ENCODE results near the gene EIF4ENIF1. TPM values are rescaled to one million over a fixed set of nuclear protein-coding genes. Genes with fewer than 3 reads are reported as not detected.

Gene EIF4ENIF1
- 10 to 100 TPM; 12.7 to 33.8 (median 22.5) TPM for total RNA-seq

DNA sequence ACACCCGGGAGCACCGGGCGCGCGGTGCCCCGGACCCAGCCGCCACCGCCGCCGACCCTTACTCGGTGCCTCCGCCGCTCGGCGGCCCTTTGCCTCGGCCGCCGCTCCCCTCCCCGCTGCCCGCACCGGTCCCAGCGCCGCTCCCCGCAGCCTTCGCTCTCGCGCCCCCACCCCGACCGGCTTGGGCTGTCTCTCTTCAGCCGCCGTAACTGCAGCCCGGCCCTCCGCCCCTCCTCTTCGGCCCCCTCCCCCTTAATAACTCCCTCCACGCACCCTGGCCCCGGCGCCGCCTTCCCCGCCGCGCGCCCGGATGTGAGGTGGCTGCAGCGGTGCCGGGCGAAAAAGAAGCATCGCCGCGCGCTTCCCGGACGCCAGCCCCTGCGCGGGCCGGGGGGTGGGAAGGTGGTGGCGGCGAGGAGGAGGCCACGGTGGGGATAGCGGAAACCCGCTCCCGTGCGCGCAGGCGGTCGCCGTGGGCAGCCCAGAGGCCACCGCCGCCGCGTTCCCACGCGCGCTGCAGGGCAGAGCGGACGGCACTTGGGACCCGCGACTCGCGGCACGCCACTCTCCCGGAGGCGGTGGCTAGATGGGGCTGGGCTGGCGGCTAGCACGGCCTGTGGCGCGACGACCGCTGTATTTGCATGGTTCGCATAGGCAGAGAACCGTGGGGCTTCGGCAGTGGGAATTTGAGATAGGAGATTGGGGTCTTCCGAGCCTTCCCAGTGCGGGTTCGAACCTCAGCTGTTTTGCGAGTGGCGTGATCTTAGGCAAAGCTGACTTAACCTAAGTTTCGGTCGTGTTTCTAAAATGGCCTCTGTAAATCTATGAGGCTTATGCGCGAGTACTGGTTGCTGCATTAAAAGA, at the start of gene EIF4ENIF1:
Gene EIF4ENIF1, minus strand, starts transcription at position 211 of the 864 bp plus-strand sequence. CDS start 1,124 bp downstream, outside the sequence.
- H3K4me1 ChIP-seq: peaks cover 33% of the 10 kb centered on the region
- H3K4me3 ChIP-seq: peak within 1 kb of the TSS; percentile 91
- under 1% methylated on average over 76 of the region's 100 CpGs for WGBS

GRCh38 chr22:31538815-31539214, 49.2 kb upstream of the EIF4ENIF1 start:
- no peaks in the 10 kb centered on the region for H3K27me3 ChIP-seq
- peaks cover 2% of the 10 kb centered on the region for H3K36me3 ChIP-seq
- WGBS: 94% methylated on average over 5 of the region's 5 CpGs
- TF ChIP-seq CTCF (IDR thresholded peaks at IDR 0.05) (no peak), POLR2A (IDR thresholded peaks at IDR 0.05) (no peak), EP300 (IDR thresholded peaks at IDR 0.05) (no peak)
- H3K27ac ChIP-seq: no peak overlapping the region
- no peak for DNase-seq (ENCODE audit: low spot score in 2 of 2)
- H3K4me1 ChIP-seq: no peaks in the 10 kb centered on the region
- no peak overlapping the region for H3K4me3 ChIP-seq
- H3K9me3 ChIP-seq: no peaks in the 10 kb centered on the region

More for the DNA sequence above, at the start of gene EIF4ENIF1:
- H3K36me3 ChIP-seq: peaks cover 10% of the 10 kb centered on the region
- no peak for TF ChIP-seq EP300 (IDR thresholded peaks at IDR 0.05)
- TF ChIP-seq CTCF (IDR thresholded peaks at IDR 0.05): no peak
- TF ChIP-seq POLR2AphosphoS5 (IDR thresholded peaks at IDR 0.05): peak in 2 of 3 donors; percentile 29 to 55
- TF ChIP-seq POLR2A (IDR thresholded peaks at IDR 0.05): no peak
- peak; percentile 90 to 91 for DNase-seq (ENCODE audit: low spot score in 2 of 2)
- no peaks in the 10 kb centered on the region for H3K27me3 ChIP-seq
- H3K9me3 ChIP-seq: no peaks in the 10 kb centered on the region
- H3K27ac ChIP-seq: peak within 1 kb of the TSS; percentile 97

DNA sequence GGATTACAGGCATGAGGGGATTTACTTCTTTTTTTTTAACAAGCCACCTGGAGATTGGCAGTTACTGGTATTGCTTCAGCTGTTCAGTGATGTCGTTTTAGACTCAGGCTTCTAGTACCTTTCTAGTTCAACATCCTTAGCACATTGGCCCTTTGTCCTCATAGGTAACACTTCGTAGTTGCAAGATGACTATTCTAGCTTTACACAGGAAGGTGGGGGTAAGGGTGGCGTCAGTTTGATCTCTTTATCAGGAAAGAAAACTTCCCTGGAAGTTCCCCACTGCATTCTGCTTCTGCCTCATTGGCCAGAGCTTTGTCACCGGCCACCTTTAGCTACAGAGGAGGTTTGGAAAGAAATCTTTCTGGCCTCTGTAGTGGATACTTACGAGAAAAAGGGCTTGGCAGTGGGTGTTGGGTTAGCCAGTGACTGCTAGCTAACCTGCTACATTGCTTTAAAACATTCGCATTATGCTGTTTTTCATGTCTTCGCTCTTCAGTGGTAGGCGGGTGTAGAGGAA, 47.4 kb upstream of the EIF4ENIF1 start:
- no peak overlapping the region for H3K4me3 ChIP-seq
- H3K27ac ChIP-seq: no peak overlapping the region
- TF ChIP-seq EP300 (IDR thresholded peaks at IDR 0.05): no peak
- no peak for TF ChIP-seq POLR2AphosphoS5 (IDR thresholded peaks at IDR 0.05)
- TF ChIP-seq CTCF (IDR thresholded peaks at IDR 0.05): no peak
- no peak for TF ChIP-seq POLR2A (IDR thresholded peaks at IDR 0.05)
- 81% methylated on average over 8 of the region's 8 CpGs for WGBS
- H3K9me3 ChIP-seq: no peaks in the 10 kb centered on the region
- peaks cover 2% of the 10 kb centered on the region for H3K36me3 ChIP-seq
- H3K27me3 ChIP-seq: no peaks in the 10 kb centered on the region
- DNase-seq (ENCODE audit: low spot score in 2 of 2): no peak
- no peaks in the 10 kb centered on the region for H3K4me1 ChIP-seq

DNA sequence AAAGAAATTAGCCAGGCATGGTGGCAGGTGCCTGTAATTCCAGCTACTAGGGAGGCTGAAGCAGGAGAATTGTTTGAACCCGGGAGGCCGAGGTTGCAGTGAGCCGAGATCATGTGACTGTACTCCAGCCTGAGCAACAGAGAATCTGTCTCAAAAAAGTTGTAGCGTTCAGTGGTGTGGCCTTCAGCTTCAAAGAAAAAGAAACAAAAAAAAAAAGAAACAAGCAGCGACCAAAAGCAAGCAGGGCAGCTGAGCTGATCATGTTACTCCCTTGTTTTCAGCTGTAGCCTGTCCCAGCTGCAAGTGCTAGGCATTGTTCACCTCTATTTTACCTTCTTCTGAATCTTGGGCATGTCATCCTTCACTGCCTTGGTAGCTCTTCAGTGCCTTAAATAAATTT, 43.7 kb upstream of the EIF4ENIF1 start:
- WGBS: 90% methylated on average over 5 of the region's 5 CpGs
- H3K36me3 ChIP-seq: peaks cover 6% of the 10 kb centered on the region
- H3K9me3 ChIP-seq: no peaks in the 10 kb centered on the region
- H3K27me3 ChIP-seq: no peaks in the 10 kb centered on the region
- H3K4me3 ChIP-seq: no peak overlapping the region
- no peak for TF ChIP-seq POLR2A (IDR thresholded peaks at IDR 0.05)
- no peak for TF ChIP-seq POLR2AphosphoS5 (IDR thresholded peaks at IDR 0.05)
- TF ChIP-seq EP300 (IDR thresholded peaks at IDR 0.05): no peak
- no peak for DNase-seq (ENCODE audit: low spot score in 2 of 2)
- H3K4me1 ChIP-seq: no peaks in the 10 kb centered on the region
- H3K27ac ChIP-seq: no peak overlapping the region

DNA sequence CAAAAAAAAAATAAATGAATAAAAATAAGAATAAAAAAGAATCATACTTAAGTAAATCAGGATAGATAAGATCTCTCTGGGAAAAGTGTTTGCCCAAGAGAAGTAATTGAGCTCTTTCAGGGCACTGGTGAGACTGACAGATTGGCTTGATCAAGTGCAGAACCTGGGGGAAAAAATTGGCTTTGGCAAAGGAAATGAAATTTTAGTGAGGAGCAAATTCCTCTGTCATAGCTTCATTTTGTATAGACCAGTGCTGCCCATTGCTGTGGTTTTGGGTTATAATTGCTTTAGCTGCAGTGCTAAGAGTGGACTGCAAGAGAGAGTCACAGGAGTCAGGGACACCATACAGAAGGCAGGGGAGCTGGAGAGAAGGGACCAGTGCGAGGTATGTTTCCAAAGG, 42.4 kb upstream of the EIF4ENIF1 start:
- Histone ChIP-seq H3K4me3 (no peak overlapping the region), H3K27ac (no peak overlapping the region), H3K9me3 (no peaks in the 10 kb centered on the region), H3K4me1 (no peaks in the 10 kb centered on the region), H3K27me3 (no peaks in the 10 kb centered on the region), H3K36me3 (peaks cover 6% of the 10 kb centered on the region)
- whole genome bisulfite sequencing: 96% methylated on average over 1 of the region's 1 CpG
- no peak for DNase-seq (ENCODE audit: low spot score in 2 of 2)
- TF ChIP-seq CTCF (IDR thresholded peaks at IDR 0.05) (no peak), EP300 (IDR thresholded peaks at IDR 0.05) (no peak), POLR2A (IDR thresholded peaks at IDR 0.05) (no peak), POLR2AphosphoS5 (IDR thresholded peaks at IDR 0.05) (no peak)
